GM12878 (cell line): ENCODE data around the gene TBC1D19. TPM values are rescaled to one million over a fixed set of nuclear protein-coding genes. Genes with fewer than 3 reads are reported as not detected.

Experiments used
- ATF3 ChIP-seq: IDR thresholded peaks from 2 replicates; pipeline ENCODE4 v1.6.1; 2011; ENCODE audit warnings: low read depth, mild to moderate bottlenecking, low read length, moderate library complexity, borderline replicate concordance; ENCODE audit errors: extremely low read depth
- CBX5 ChIP-seq: sonication (generic); IDR thresholded peaks from 2 replicates; pipeline ENCODE4 v1.6.1; 2016; ENCODE audit warnings: low read depth, moderate library complexity, mild to moderate bottlenecking, inconsistent platforms
- CHD1 ChIP-seq: IDR thresholded peaks from 2 replicates; pipeline ENCODE4 v1.6.1; 2012; ENCODE audit warnings: low read depth, low read length, improper control_type of control experiment
- CREM ChIP-seq: IDR thresholded peaks from 2 replicates; pipeline ENCODE4 v1.6.1; 2014; ENCODE audit warnings: antibody characterized with exemption, low read depth
- EGR1 ChIP-seq, 2 experiments: IDR thresholded peaks; 1 replicate in 1 of 2; 2 replicates in 1 of 2; pipeline ENCODE4 v1.6.1; 2011 to 2012; ENCODE audit warnings: low read depth in 2 of 2, low read length in 2 of 2, borderline replicate concordance in 1 of 2, mild to moderate bottlenecking in 1 of 2, moderate library complexity in 1 of 2
- ESRRA ChIP-seq: IDR thresholded peaks from 2 replicates; pipeline ENCODE4 v1.6.1; 2012; ENCODE audit warnings: mild to moderate bottlenecking, low read length, improper control_type of control experiment
- EZH2 ChIP-seq: IDR thresholded peaks from 2 replicates; pipeline ENCODE4 v1.6.1; 2012; ENCODE audit warnings: low read depth, mild to moderate bottlenecking, control low read depth, inconsistent platforms, low read length, borderline replicate concordance; ENCODE audit not compliant: control insufficient read depth
- MEF2A ChIP-seq: IDR thresholded peaks from 2 replicates; pipeline ENCODE4 v1.6.1; 2011; ENCODE audit warnings: low read depth, mild to moderate bottlenecking, low read length, moderate library complexity; ENCODE audit not compliant: insufficient read depth
- MEF2B ChIP-seq: fragments of 450-650 bp; IDR thresholded peaks from 2 replicates; pipeline ENCODE4 v1.6.1; 2018; ENCODE audit warnings: mild to moderate bottlenecking, moderate library complexity; ENCODE audit not compliant: partially characterized antibody, poor library complexity, severe bottlenecking
- NFXL1 ChIP-seq: fragments of 450-650 bp; IDR thresholded peaks from 2 replicates; pipeline ENCODE4 v1.6.1; 2017; ENCODE audit warnings: antibody characterized with exemption, mild to moderate bottlenecking, borderline replicate concordance
- NRF1 ChIP-seq: conservative IDR thresholded peaks from 2 replicates; pipeline ENCODE4 v1.6.1; 2011; ENCODE audit warnings: mild to moderate bottlenecking, low read depth, low read length, improper control_type of control experiment
- PAX8 ChIP-seq: fragments of 450-650 bp; IDR thresholded peaks from 2 replicates; pipeline ENCODE4 v1.6.1; 2017; ENCODE audit warnings: mild to moderate bottlenecking, moderate library complexity
- POLR2AphosphoS2 ChIP-seq: IDR thresholded peaks from 2 replicates; pipeline ENCODE4 v1.6.1; 2011; ENCODE audit warnings: low read depth, mild to moderate bottlenecking, low read length, improper control_type of control experiment, moderate library complexity
- PRDM15 ChIP-seq: fragments of 450-650 bp; formaldehyde crosslinking; IDR thresholded peaks from 2 replicates; pipeline ENCODE4 v1.4.0; 2020; ENCODE audit warnings: mild to moderate bottlenecking, moderate library complexity
- RCOR1 ChIP-seq: conservative IDR thresholded peaks from 2 replicates; pipeline ENCODE4 v1.6.1; 2012; ENCODE audit warnings: low read depth, low read length, improper control_type of control experiment
- SIX5 ChIP-seq: IDR thresholded peaks from 2 replicates; pipeline ENCODE4 v1.6.1; 2011; ENCODE audit warnings: mild to moderate bottlenecking, low read depth, low read length, moderate library complexity; ENCODE audit not compliant: severe bottlenecking
- SREBF1 ChIP-seq: IDR thresholded peaks from 2 replicates; pipeline ENCODE4 v1.6.1; 2012; ENCODE audit warnings: mild to moderate bottlenecking, low read length
- STAT3 ChIP-seq: IDR thresholded peaks from 2 replicates; pipeline ENCODE4 v1.6.1; 2011; ENCODE audit warnings: low read depth, low read length, improper control_type of control experiment
- SUPT20H ChIP-seq: IDR thresholded peaks from 2 replicates; pipeline ENCODE4 v1.6.1; 2011; ENCODE audit warnings: low read depth, mild to moderate bottlenecking, low read length, moderate library complexity, borderline replicate concordance; ENCODE audit not compliant: control insufficient read depth
- SUZ12 ChIP-seq: fragments of 200-600 bp; sonication (generic); IDR thresholded peaks from one replicate; pipeline ENCODE4 v1.6.1; 2018; ENCODE audit warnings: antibody characterized with exemption, mild to moderate bottlenecking; ENCODE audit not compliant: unreplicated experiment
- USF1 ChIP-seq: IDR thresholded peaks from 2 replicates; pipeline ENCODE4 v1.6.1; 2011; ENCODE audit warnings: borderline replicate concordance, low read depth, mild to moderate bottlenecking, moderate library complexity, mixed read lengths, low read length; ENCODE audit not compliant: insufficient read depth; ENCODE audit errors: extremely low read length
- USF2 ChIP-seq: IDR thresholded peaks from 2 replicates; pipeline ENCODE4 v1.6.1; 2011; ENCODE audit warnings: low read depth, low read length, improper control_type of control experiment, borderline replicate concordance
- polyA plus RNA-seq, 11 experiments: library from polyadenylated mRNA; depleted of rRNA in 4 of 11; unstranded in 6 of 11; stranded (reverse) in 5 of 11; fragments of >200 nt; fragmentation: Nextera tagmentation in 4 of 11; fragmentation: Illumina TruSeq in 1 of 11; extraction: Ambion mirVana in 4 of 11; extraction: Trizol in 1 of 11; gene quantifications; 1 replicate in 1 of 11; 2 replicates in 10 of 11; pipeline versions ENCODE4 v1.2.1 to v1.2.3, GENCODE V29; 2011 to 2016; ENCODE audit warnings: inconsistent platforms in 2 of 11, missing spikeins in 2 of 11, low read depth in 1 of 11
- total RNA-seq, 4 experiments: library from RNA; depleted of rRNA in 3 of 4; stranded (reverse); fragments of >200 nt in 3 of 4; fragmentation: Illumina TruSeq in 1 of 4; extraction: Trizol in 1 of 4; gene quantifications; 2 replicates each; pipeline versions ENCODE4 v1.2.1 to v1.2.3, GENCODE V29; 2013 to 2021

TBC1D19 gene
- total and polyA plus RNA-seq, 10 of the 15 experiments (the other 5 are each of a cell fraction or from before 2014, with no cell fraction given) = 0.29 to 3.9 (median 2.1) TPM

- TF ChIP-seq NRF1 = no peak
- TF ChIP-seq CBX5 = peak; percentile 99
- TF ChIP-seq CHD1 = no peak
- no peak for TF ChIP-seq PAX8
- TF ChIP-seq STAT3 = no peak
- TF ChIP-seq NFXL1 = no peak
- TF ChIP-seq MEF2B = peak; percentile 62
- TF ChIP-seq EZH2 = no peak
- TF ChIP-seq EGR1 (IDR thresholded peaks at IDR 0.05; ENCODE audit: borderline replicate concordance in 1 of 2, low read depth in 2 of 2, low read length in 2 of 2) = peak; percentile 46 to 48; a peak in 2 of 3 replicates
- no peak for TF ChIP-seq USF2
- TF ChIP-seq CREM = peak; percentile 91
- peak; percentile 66 for TF ChIP-seq SIX5
- TF ChIP-seq RCOR1 = peak; percentile 83; the same call in 1 of the 2 replicates
- TF ChIP-seq SREBF1 = 0 out of 2 replicates have a peak, but pooled peaks have one; percentile 24
- TF ChIP-seq PRDM15 (CRISPR knock-in tag) = no peak
- no peak for TF ChIP-seq ATF3
- TF ChIP-seq SUPT20H = no peak
- peak; percentile 39; the same call in 1 of the 2 replicates for TF ChIP-seq POLR2AphosphoS2
- TF ChIP-seq SUZ12 = no peak
- peak; percentile 46 for TF ChIP-seq USF1
- TF ChIP-seq MEF2A = 0 out of 2 replicates have a peak, but pooled peaks have one; percentile 10
- no peak; the same call in 1 of the 2 replicates for TF ChIP-seq ESRRA
These were observed at the start of gene TBC1D19 (continued) for GRCh38 chr4:26583865-26584652.
